Large intestine (tissue), 3 donors: Measurements from ENCODE around the gene CSTB. TPM values are rescaled to one million over a fixed set of nuclear protein-coding genes. Genes with fewer than 3 reads are reported as not detected.

Source experiments
- DNase-seq, 2 donors: peaks; one replicate each; pipeline versions ENCODE4 v3.0.0 to v3.0.0-alpha.2; 2013
- H3K27ac ChIP-seq: one replicate; pipeline ENCODE4 v1.5.1; 2013; ENCODE audit warnings: low read length
- H3K27me3 ChIP-seq: 2 replicates; pipeline ENCODE4 v1.6.1; 2013; ENCODE audit warnings: low read length; ENCODE audit not compliant: control insufficient read depth, insufficient read depth
- H3K36me3 ChIP-seq: 2 replicates; pipeline ENCODE4 v1.6.1; 2013; ENCODE audit warnings: low read length; ENCODE audit not compliant: control insufficient read depth, insufficient read depth
- H3K4me1 ChIP-seq: one replicate; pipeline ENCODE4 v1.6.1; 2013; ENCODE audit warnings: low read length; ENCODE audit not compliant: control insufficient read depth, insufficient read depth
- H3K4me3 ChIP-seq: one replicate; pipeline ENCODE4 v1.5.1; 2013; ENCODE audit warnings: low read length
- H3K9me3 ChIP-seq: one replicate; pipeline ENCODE4 v1.6.1; 2013; ENCODE audit warnings: mild to moderate bottlenecking, low read depth, low read length, moderate library complexity; ENCODE audit not compliant: control insufficient read depth
- WGBS: methylation state at CpG from one replicate; pipeline ENCODE4 v1.1.5; 2013; ENCODE audit warnings: low lambda C conversion rate; ENCODE audit not compliant: insufficient coverage; 5-methylcytosine and 5-hydroxymethylcytosine counted together
- polyA plus RNA-seq: library from polyadenylated mRNA; unstranded; fragments of 120-200 nt; gene quantifications from one replicate; pipeline ENCODE4 v1.2.1, GENCODE V29; 2013

Gene CSTB
- polyA plus RNA-seq, 1 donor, result 36.5 TPM

- Histone ChIP-seq H3K27me3 (no peaks in the 10 kb centered on the region), H3K9me3 (peaks cover 2% of the 10 kb centered on the region), H3K4me1 (peaks cover 16% of the 10 kb centered on the region), H3K4me3 (no peak overlapping the region), H3K36me3 (no peaks in the 10 kb centered on the region), H3K27ac (no peak overlapping the region)
- no CpG with 5 or more reads among the region's 24 CpGs for WGBS
- no peak for DNase-seq
These were observed 35.4 kb upstream of the CSTB start for GRCh38 chr21:43811262-43812105.

DNA sequence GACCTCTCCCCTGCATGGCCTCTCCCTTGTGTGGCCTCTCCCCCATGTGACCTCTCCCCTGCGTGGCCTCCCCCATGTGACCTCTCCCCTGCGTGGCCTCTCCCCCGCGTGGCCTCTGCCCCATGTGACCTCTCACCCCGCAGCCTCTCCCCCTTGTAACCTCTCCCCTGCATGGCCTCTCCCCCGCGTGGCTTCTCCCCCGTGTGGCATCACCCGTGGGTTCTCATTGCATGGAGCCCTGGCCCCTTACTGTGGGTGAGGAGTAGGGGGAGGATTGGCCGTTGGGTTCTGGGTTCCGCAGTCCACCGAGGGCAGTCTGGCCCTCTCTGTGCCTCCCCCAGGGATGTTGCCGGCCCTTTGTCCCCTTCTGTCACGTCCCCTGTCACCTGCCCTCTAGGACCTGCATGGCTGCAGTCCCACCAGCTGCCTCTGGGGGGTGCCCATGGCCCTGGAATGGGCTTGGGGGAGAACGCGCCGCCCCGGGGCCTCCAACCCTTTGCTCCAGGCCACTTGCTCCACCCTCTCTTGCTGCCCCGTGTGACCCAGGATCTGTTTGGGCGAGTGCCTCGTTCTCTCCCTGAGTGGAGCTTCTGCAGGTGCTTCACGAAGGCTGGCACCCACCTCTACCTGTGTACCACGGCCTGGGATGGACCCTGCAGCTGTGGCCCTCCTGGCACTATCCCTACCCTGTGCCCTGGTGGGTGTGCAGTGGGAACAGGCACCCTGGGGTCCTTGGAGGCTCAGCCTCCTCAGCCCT lies 34.6 kb upstream of the CSTB start:
- Histone ChIP-seq H3K36me3 (peaks cover 4% of the 10 kb centered on the region), H3K9me3 (no peaks in the 10 kb centered on the region), H3K27ac (no peak overlapping the region), H3K4me1 (peaks cover 12% of the 10 kb centered on the region), H3K27me3 (no peaks in the 10 kb centered on the region), H3K4me3 (no peak overlapping the region)
- DNase-seq, result peak; percentile 76
- WGBS, result no CpG with 5 or more reads among the region's 23 CpGs

GRCh38 chr21:43809853-43810504 lies 33.9 kb upstream of the CSTB start:
- no peaks in the 10 kb centered on the region for H3K27me3 ChIP-seq
- no peaks in the 10 kb centered on the region for H3K9me3 ChIP-seq
- peaks cover 4% of the 10 kb centered on the region for H3K36me3 ChIP-seq
- H3K27ac ChIP-seq, result no peak overlapping the region
- no peak overlapping the region for H3K4me3 ChIP-seq
- H3K4me1 ChIP-seq, result peaks cover 10% of the 10 kb centered on the region
- 60% methylated on average over 1 of the region's 26 CpGs for WGBS
- no peak for DNase-seq

DNA sequence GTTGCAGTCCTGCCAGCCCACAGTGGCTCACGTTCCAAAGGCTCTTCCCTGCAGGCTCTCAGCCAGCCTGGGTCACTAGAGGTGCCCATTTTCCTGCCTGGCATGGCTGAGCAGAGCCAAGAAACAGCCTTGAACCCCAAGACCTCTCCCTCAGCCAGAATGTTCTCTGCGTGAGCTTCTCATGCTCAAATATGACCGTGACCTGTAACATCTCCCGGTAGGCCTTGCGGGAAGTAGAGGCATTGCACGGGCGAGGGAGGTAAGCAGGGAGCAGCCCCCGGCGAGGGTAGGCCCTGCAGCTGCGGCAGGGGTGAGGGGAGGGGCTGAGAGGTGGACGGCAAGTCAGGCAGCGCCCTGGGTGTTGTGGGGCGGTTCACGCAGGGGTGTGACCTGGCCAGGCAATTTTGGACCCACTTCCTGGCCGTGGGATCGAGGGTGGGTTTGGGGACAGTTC lies 33.3 kb upstream of the CSTB start:
- no peak for DNase-seq
- no peaks in the 10 kb centered on the region for H3K9me3 ChIP-seq

GRCh38 chr21:43808832-43809251 lies 32.7 kb upstream of the CSTB start:
- no CpG with 5 or more reads among the region's 22 CpGs for WGBS

More for the DNA sequence above, 33.3 kb upstream of the CSTB start:
- no CpG with 5 or more reads among the region's 16 CpGs for WGBS
- no peak overlapping the region for H3K27ac ChIP-seq
- peaks cover 10% of the 10 kb centered on the region for H3K4me1 ChIP-seq
- H3K4me3 ChIP-seq, result no peak overlapping the region
- H3K36me3 ChIP-seq, result peaks cover 5% of the 10 kb centered on the region
- H3K27me3 ChIP-seq, result no peaks in the 10 kb centered on the region

GRCh38 chr21:43808367-43808766 lies 32.3 kb upstream of the CSTB start:
- H3K4me3 ChIP-seq, result no peak overlapping the region
- H3K9me3 ChIP-seq, result no peaks in the 10 kb centered on the region
- peaks cover 10% of the 10 kb centered on the region for H3K4me1 ChIP-seq
- no peak for DNase-seq
- WGBS, result no CpG with 5 or more reads among the region's 18 CpGs
- H3K36me3 ChIP-seq, result peaks cover 15% of the 10 kb centered on the region
- no peaks in the 10 kb centered on the region for H3K27me3 ChIP-seq
- H3K27ac ChIP-seq, result no peak overlapping the region

More at GRCh38 chr21:43808832-43809251, 32.7 kb upstream of the CSTB start:
- peaks cover 10% of the 10 kb centered on the region for H3K4me1 ChIP-seq
- H3K27ac ChIP-seq, result no peak overlapping the region
- no peak for DNase-seq
- no peak overlapping the region for H3K4me3 ChIP-seq
- H3K27me3 ChIP-seq, result no peaks in the 10 kb centered on the region
- H3K9me3 ChIP-seq, result no peaks in the 10 kb centered on the region
- H3K36me3 ChIP-seq, result peaks cover 11% of the 10 kb centered on the region

DNA sequence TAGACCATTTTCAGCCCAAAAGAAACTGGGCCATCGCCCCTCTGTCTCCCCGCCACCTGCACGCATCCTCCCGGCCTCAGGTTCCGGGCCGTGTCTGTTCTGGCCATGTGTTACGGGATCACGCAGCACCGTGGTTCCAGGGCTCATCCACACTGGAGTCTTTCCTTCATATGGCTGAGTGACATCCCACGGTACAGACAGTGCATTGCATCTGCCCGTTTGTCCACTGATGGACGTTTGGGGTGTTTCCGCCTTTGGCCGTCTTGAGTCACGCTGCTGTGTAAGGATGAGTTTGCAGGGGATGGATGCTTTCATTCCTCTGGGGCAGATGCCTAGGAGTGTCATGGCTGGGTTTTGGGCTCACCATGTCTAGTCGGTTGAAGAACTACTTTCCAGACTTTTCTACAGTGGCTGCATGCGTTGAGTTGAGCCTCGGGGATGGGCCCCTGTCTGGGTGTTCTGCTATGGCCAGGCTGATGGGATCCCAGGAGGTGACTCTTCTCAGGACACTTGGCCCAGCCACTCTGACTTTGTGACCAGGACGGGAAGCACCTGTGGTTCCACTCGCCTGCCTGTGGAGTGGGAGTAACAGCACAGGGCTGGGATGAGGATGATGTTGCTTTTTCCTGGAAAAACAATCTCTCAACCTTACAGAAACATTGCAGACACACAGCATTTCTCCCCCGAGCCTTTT lies 30.1 kb upstream of the CSTB start:
- no CpG with 5 or more reads among the region's 21 CpGs for WGBS

GRCh38 chr21:43805275-43805800 lies 29.2 kb upstream of the CSTB start:
- 100% methylated on average over 2 of the region's 14 CpGs for WGBS
- DNase-seq, result no peak
- Histone ChIP-seq H3K36me3 (peaks cover 46% of the 10 kb centered on the region), H3K27me3 (no peaks in the 10 kb centered on the region), H3K4me1 (peaks cover under 1% of the 10 kb centered on the region), H3K4me3 (no peak overlapping the region), H3K9me3 (no peaks in the 10 kb centered on the region), H3K27ac (no peak overlapping the region)

More for the DNA sequence above, 30.1 kb upstream of the CSTB start:
- peaks cover 9% of the 10 kb centered on the region for H3K4me1 ChIP-seq
- DNase-seq, result no peak
- no peaks in the 10 kb centered on the region for H3K27me3 ChIP-seq
- peaks cover 37% of the 10 kb centered on the region for H3K36me3 ChIP-seq
- no peak overlapping the region for H3K27ac ChIP-seq
- H3K4me3 ChIP-seq, result no peak overlapping the region
- no peaks in the 10 kb centered on the region for H3K9me3 ChIP-seq

- H3K36me3 ChIP-seq, result peaks cover 61% of the 10 kb centered on the region
These were observed 27.6 kb upstream of the CSTB start for GRCh38 chr21:43803558-43804300.

More at GRCh38 chr21:43803558-43804300, 27.6 kb upstream of the CSTB start:
- Histone ChIP-seq H3K4me3 (no peak overlapping the region), H3K27ac (no peak overlapping the region), H3K4me1 (no peaks in the 10 kb centered on the region), H3K27me3 (no peaks in the 10 kb centered on the region), H3K9me3 (no peaks in the 10 kb centered on the region)
- no CpG with 5 or more reads among the region's 33 CpGs for WGBS
- DNase-seq, result no peak
